ENCODE data around the gene DYSF.

Gene DYSF

GRCh38 chr2:71451705-71452104 is 1.7 kb upstream of the DYSF start:
- no peak for TF ChIP-seq CTCF (IDR thresholded peaks at IDR 0.05; ENCODE audit: low read length, missing control alignments)
- DNase-seq (ENCODE audit: low read depth) = no peak
- no peak overlapping the region for H3K4me3 ChIP-seq (replicated peaks; ENCODE audit: low read depth, low read length)

DNA sequence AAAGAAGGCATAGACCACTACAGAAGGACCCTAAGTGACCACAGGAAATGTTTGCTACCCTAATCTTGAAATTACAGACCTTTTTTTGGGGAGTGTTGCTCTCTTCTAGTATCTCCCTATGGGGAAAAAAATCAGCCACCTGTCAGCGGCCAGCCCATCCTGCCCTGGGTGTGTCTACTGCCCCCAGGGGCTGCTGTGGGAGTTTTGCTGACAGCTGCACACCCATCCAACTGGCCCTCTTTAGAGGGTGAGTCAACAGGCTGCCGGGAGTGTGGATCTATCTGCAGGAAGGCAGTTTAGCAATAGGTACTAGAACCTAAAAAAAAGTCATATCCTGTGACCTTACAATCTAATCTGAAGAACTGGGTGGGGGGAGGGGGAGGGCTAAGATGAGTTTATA is 796 bp upstream of the DYSF start:
- peak; percentile 63 for DNase-seq (ENCODE audit: low read depth)
- TF ChIP-seq CTCF (IDR thresholded peaks at IDR 0.05; ENCODE audit: low read length, missing control alignments) = peak; percentile 31
- no peak overlapping the region for H3K4me3 ChIP-seq (replicated peaks; ENCODE audit: low read depth, low read length)

- no peak for DNase-seq (ENCODE audit: low read depth)
- no peak for TF ChIP-seq CTCF (IDR thresholded peaks at IDR 0.05; ENCODE audit: low read length, missing control alignments)
- peak overlapping the region; percentile 56 for H3K4me3 ChIP-seq (replicated peaks; ENCODE audit: low read depth, low read length)
These were observed 1.1 kb downstream of the DYSF start for GRCh38 chr2:71454221-71455010.

DNA sequence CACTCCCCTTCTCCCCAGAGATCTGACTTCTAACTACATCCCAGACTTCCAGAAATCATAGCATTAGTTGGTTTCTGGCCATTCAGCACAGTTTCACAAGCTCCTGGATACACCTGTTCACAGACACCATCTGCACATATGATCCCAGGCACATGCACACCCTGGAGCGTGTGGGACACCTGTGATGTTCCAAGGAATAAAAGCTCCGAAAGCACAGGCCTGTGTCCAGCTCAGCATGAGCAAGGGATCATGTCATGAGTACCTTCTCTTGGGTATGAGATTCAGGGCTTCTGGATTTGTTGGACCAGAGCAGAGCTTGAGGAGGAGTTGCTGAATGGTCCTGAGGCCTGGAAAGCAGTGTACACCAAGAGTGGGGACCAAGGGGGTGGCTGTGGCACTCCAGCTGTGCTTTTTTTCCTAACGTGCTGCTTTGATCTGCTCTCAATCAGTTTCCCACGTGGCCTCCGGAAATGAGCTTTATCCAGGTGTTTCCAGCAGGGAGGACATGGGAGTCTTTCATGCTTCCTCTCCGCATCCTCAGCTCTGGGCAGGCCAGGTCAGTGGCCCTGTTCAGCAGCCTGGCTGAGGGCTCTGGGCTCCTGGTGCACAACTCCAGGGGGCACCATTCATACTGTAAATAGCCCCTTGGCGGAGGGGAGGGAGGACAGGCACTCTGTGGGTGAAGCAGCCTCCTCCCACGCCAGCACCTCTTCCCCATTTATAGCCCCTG is 1.8 kb downstream of the DYSF start:
- TF ChIP-seq CTCF (IDR thresholded peaks at IDR 0.05; ENCODE audit: low read length, missing control alignments) = no peak
- H3K4me3 ChIP-seq (replicated peaks; ENCODE audit: low read depth, low read length) = no peak overlapping the region
- no peak for DNase-seq (ENCODE audit: low read depth)

GRCh38 chr2:71455741-71456569 is 2.6 kb downstream of the DYSF start:
- no peak overlapping the region for H3K4me3 ChIP-seq (replicated peaks; ENCODE audit: low read depth, low read length)
- no peak for TF ChIP-seq CTCF (IDR thresholded peaks at IDR 0.05; ENCODE audit: low read length, missing control alignments)
- DNase-seq (ENCODE audit: low read depth) = no peak

DNA sequence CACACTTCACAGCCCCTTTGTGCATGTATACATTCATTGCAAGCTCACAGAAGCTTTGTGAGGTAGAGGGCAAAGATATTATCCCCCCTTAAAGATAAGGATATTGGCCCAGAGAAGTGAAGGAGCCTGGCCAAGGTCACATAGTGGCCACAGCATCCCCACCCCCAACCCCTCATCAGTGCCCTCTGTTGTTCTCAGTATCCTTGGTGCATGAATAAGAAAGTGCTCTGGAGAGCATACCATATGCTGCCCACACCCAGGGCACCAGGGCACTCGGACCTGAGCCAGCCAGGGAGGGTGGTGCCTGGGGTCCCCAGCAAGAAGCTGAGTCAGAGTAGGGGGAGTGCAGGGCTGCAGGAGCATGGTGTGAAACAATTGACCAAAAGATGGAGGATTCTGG is 3.3 kb downstream of the DYSF start:
- TF ChIP-seq CTCF (IDR thresholded peaks at IDR 0.05; ENCODE audit: low read length, missing control alignments) = no peak
- DNase-seq (ENCODE audit: low read depth) = no peak
- no peak overlapping the region for H3K4me3 ChIP-seq (replicated peaks; ENCODE audit: low read depth, low read length)
